Esophagus muscularis mucosa (tissue), 4 donors: ENCODE measurements around the gene MKRN3. TPM values are rescaled to one million over a fixed set of nuclear protein-coding genes. Genes with fewer than 3 reads are reported as not detected.
A peak's percentile ranks its signal among the peaks of the same experiment; 100 is the strongest.

Experiments used
- DNase-seq: peaks from one replicate; pipeline ENCODE4 v3.0.0-alpha.2; 2017; ENCODE audit errors: extremely low spot score
- H3K27ac ChIP-seq, 4 donors: fragments of 200-600 bp; sonication (generic); replicated peaks in 1 of 4; 1 replicate in 3 of 4; 2 replicates in 1 of 4; pipeline ENCODE4 v1.5.1; 2016 to 2019; ENCODE audit warnings: mild to moderate bottlenecking in 1 of 4
- H3K27me3 ChIP-seq, 4 donors: fragments of 200-600 bp; sonication (generic); one replicate each; pipeline versions ENCODE4 v1.5.1 to v1.6.0; 2016 to 2019
- H3K36me3 ChIP-seq, 4 donors: fragments of 200-600 bp; sonication (generic); one replicate each; pipeline ENCODE4 v1.5.1; 2016 to 2019
- H3K4me1 ChIP-seq, 4 donors: fragments of 200-600 bp; sonication (generic); one replicate each; pipeline ENCODE4 v1.5.1; 2016 to 2019
- H3K4me3 ChIP-seq, 4 donors: fragments of 200-600 bp; sonication (generic); 1 replicate in 2 of 4; 2 replicates in 2 of 4; pipeline ENCODE4 v1.5.1; 2016 to 2019; ENCODE audit warnings: mild to moderate bottlenecking in 4 of 4, moderate library complexity in 1 of 4
- H3K9me3 ChIP-seq, 4 donors: fragments of 200-600 bp; sonication (generic); 1 replicate in 3 of 4; 2 replicates in 1 of 4; pipeline ENCODE4 v1.5.1; 2016 to 2019
- CTCF ChIP-seq, 3 experiments: fragments of 200-600 bp in 2 of 3; fragments of 450-650 bp in 1 of 3; sonication (generic) in 2 of 3; IDR thresholded peaks; one replicate each; pipeline ENCODE4 v1.5.1; 2017 to 2019; ENCODE audit warnings: antibody characterized with exemption in 3 of 3, mild to moderate bottlenecking in 2 of 3, moderate library complexity in 1 of 3
- EP300 ChIP-seq: sonication (generic); formaldehyde crosslinking; IDR thresholded peaks from one replicate; pipeline ENCODE4 v1.6.1; 2017; ENCODE audit warnings: antibody characterized with exemption
- POLR2A ChIP-seq: fragments of 450-650 bp; IDR thresholded peaks from one replicate; pipeline ENCODE4 v1.6.1; 2017; ENCODE audit warnings: antibody characterized with exemption, moderate library complexity, mild to moderate bottlenecking, low read depth
- POLR2AphosphoS5 ChIP-seq, 2 donors: sonication (generic); formaldehyde crosslinking; IDR thresholded peaks; one replicate each; pipeline ENCODE4 v1.6.1; 2017; ENCODE audit warnings: antibody characterized with exemption in 2 of 2
- WGBS: methylation state at CpG from one replicate; pipeline ENCODE4 v1.1.5; 2018; 5-methylcytosine and 5-hydroxymethylcytosine counted together
- intact Hi-C: fragments of 100-400 bp; cut with DNase I; formaldehyde crosslinking; loops from one replicate; pipeline ENCODE4 v1.15.1; 2023
- total RNA-seq, 4 donors: library from RNA; depleted of rRNA; stranded (reverse); fragments of >200 nt; gene quantifications; one replicate each; pipeline versions ENCODE4 v1.1.0 to v1.2.1, GENCODE V29; 2016

MKRN3 gene
- total RNA-seq, 4 donors from 2014 or later: 0.42 to 0.65 (median 0.46) TPM; not detected in 1

GRCh38 chr15:23576061-23576460 is 10.6 kb downstream of the MKRN3 start:
- Histone ChIP-seq H3K27me3 (no peaks in the 10 kb centered on the region), H3K9me3 (no peaks in the 10 kb centered on the region), H3K4me1 (no peaks in the 10 kb centered on the region), H3K36me3 (no peaks in the 10 kb centered on the region), H3K27ac (no peak overlapping the region), H3K4me3 (no peak overlapping the region)
- WGBS: 78% methylated on average over 1 of the region's 1 CpG
- TF ChIP-seq EP300 (no peak), POLR2AphosphoS5 (IDR thresholded peaks at IDR 0.05) (no peak), POLR2A (no peak)
- intact Hi-C loops: no loop called here
- no peak for DNase-seq

- TF ChIP-seq CTCF (IDR thresholded peaks at IDR 0.05) (no peak), POLR2A (no peak)
- no peak for DNase-seq
- intact Hi-C loops: no loop called here
- Histone ChIP-seq H3K27me3 (no peaks in the 10 kb centered on the region), H3K4me1 (no peaks in the 10 kb centered on the region), H3K9me3 (no peaks in the 10 kb centered on the region), H3K36me3 (no peaks in the 10 kb centered on the region), H3K27ac (no peak overlapping the region), H3K4me3 (no peak overlapping the region)
- 63% methylated on average over 4 of the region's 4 CpGs for WGBS
Measured at GRCh38 chr15:23578521-23579150, 13.2 kb downstream of the MKRN3 start.

GRCh38 chr15:23588268-23588667 is 22.8 kb downstream of the MKRN3 start:
- Histone ChIP-seq H3K4me3 (no peak overlapping the region), H3K27ac (no peak overlapping the region), H3K36me3 (no peaks in the 10 kb centered on the region), H3K9me3 (no peaks in the 10 kb centered on the region), H3K4me1 (no peaks in the 10 kb centered on the region), H3K27me3 (no peaks in the 10 kb centered on the region)
- 74% methylated on average over 2 of the region's 2 CpGs for WGBS
- intact Hi-C loops: no loop called here
- peak; percentile 17 for DNase-seq
- no peak for TF ChIP-seq CTCF (IDR thresholded peaks at IDR 0.05)
- no peak for TF ChIP-seq POLR2A
- no peak for TF ChIP-seq EP300

DNA sequence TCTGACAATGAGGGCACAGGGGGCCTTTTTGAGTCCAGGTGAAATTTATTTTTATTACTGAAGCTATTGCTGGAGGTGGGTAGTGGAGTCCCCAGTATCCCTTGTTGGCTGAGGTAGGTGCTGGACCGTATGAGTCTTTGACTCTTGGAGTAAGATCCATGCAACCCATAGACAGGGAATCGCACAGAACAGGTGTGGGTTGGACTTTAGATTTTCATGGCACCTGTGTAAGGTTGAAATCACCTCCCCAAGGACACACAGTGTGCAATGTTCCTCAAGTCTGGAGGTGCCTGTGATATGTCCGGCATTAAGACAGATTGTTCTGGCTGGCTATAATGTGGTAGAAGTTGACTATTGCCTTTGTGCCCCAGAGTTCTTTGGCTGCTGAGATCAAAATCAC is 23.5 kb downstream of the MKRN3 start:
- no peaks in the 10 kb centered on the region for H3K36me3 ChIP-seq
- TF ChIP-seq CTCF (IDR thresholded peaks at IDR 0.05) (no peak), EP300 (no peak), POLR2AphosphoS5 (IDR thresholded peaks at IDR 0.05) (no peak), POLR2A (no peak)
- H3K4me3 ChIP-seq: no peak overlapping the region
- no peaks in the 10 kb centered on the region for H3K9me3 ChIP-seq
- no peaks in the 10 kb centered on the region for H3K4me1 ChIP-seq
- no peaks in the 10 kb centered on the region for H3K27me3 ChIP-seq
- H3K27ac ChIP-seq: no peak overlapping the region
- WGBS: 48% methylated on average over 3 of the region's 3 CpGs
- intact Hi-C loops: no loop called here
- DNase-seq: peak; percentile 74

GRCh38 chr15:23594252-23594770 is 28.8 kb downstream of the MKRN3 start:
- no peaks in the 10 kb centered on the region for H3K9me3 ChIP-seq
- no peak overlapping the region for H3K4me3 ChIP-seq
- WGBS: 70% methylated on average over 7 of the region's 7 CpGs
- H3K27ac ChIP-seq: no peak overlapping the region
- DNase-seq: peak; percentile 91
- no peaks in the 10 kb centered on the region for H3K36me3 ChIP-seq
- TF ChIP-seq POLR2AphosphoS5 (IDR thresholded peaks at IDR 0.05): no peak
- TF ChIP-seq EP300: no peak
- no peak for TF ChIP-seq POLR2A
- TF ChIP-seq CTCF (IDR thresholded peaks at IDR 0.05): no peak
- intact Hi-C loops: no loop called here
- H3K27me3 ChIP-seq: peaks cover 0 to 3% (median 0%) of the 10 kb centered on the region in 4 donors
- no peaks in the 10 kb centered on the region for H3K4me1 ChIP-seq
